Panc1 (cell line): ENCODE data around the gene TMEM187. TPM values are rescaled to one million over a fixed set of nuclear protein-coding genes. Genes with fewer than 3 reads are reported as not detected.

Experiments used
- ATAC-seq: fragments of 200-7000 bp; cut with Tn5 transposase; 2 replicates; pipeline ENCODE4 v1.9.1; 2020; ENCODE audit warnings: mild to moderate bottlenecking, moderate library complexity
- Bru-seq: library from RNA; stranded (reverse); fragments of 400-500 nt; gene quantifications from one replicate; lab custom pipeline; 2021; lab: Mats Ljungman, UMichigan
- BruChase-seq, 2 experiments: library from RNA; stranded (reverse); fragments of 400-500 nt; gene quantifications; one replicate each; lab custom pipeline; 2021; lab: Mats Ljungman, UMichigan
- BruUV-seq: library from RNA; stranded (reverse); fragments of 400-500 nt; replicated peaks from 2 replicates; lab custom pipeline; 2021; lab: Mats Ljungman, UMichigan
- CTCF ChIA-PET: fragments of 300-600 bp; sonication (Branson Sonifier 250); formaldehyde crosslinking; loops from one replicate; lab custom pipeline; 2022; ENCODE audit warnings: antibody characterized with exemption; lab: Charles Lee
- POLR2A ChIA-PET: fragments of 300-600 bp; sonication (Branson Sonifier 250); formaldehyde crosslinking; loops from one replicate; lab custom pipeline; 2022; ENCODE audit warnings: antibody characterized with exemption; lab: Charles Lee
- DNase-seq: peaks from one replicate; pipeline ENCODE4 v3.0.0-alpha.2; 2010; ENCODE audit warnings: low read depth, low spot score
- H3K27ac ChIP-seq: 2 replicates; pipeline ENCODE4 v1.5.1; 2011; ENCODE audit warnings: mild to moderate bottlenecking, low read length, inconsistent platforms
- H3K27me3 ChIP-seq: fragments of 200-500 bp; sonication (Bioruptor generic); 2 replicates; pipeline ENCODE4 v1.6.0; 2014; ENCODE audit warnings: low read length, inconsistent platforms; ENCODE audit not compliant: control insufficient read depth, insufficient read depth
- H3K36me3 ChIP-seq: fragments of 200-500 bp; sonication (Bioruptor generic); 2 replicates; pipeline ENCODE4 v1.5.1; 2014; ENCODE audit warnings: inconsistent platforms, mild to moderate bottlenecking, low read length, moderate library complexity; ENCODE audit not compliant: control insufficient read depth, insufficient read depth
- H3K4me1 ChIP-seq: 2 replicates; pipeline ENCODE4 v1.5.1; 2011; ENCODE audit warnings: inconsistent platforms, mild to moderate bottlenecking, low read length, moderate library complexity; ENCODE audit not compliant: control insufficient read depth, insufficient read depth
- H3K4me3 ChIP-seq, 2 experiments: 2 replicates each; pipeline ENCODE4 v1.5.1; 2011 to 2012; ENCODE audit warnings: low read depth in 2 of 2, low read length in 2 of 2, mild to moderate bottlenecking in 2 of 2, inconsistent platforms in 1 of 2, moderate library complexity in 1 of 2
- H3K9me3 ChIP-seq: fragments of 200-500 bp; sonication (Bioruptor generic); 2 replicates; pipeline ENCODE4 v1.5.1; 2014; ENCODE audit warnings: low read depth, mild to moderate bottlenecking, inconsistent platforms, low read length, moderate library complexity; ENCODE audit not compliant: control insufficient read depth, insufficient read depth
- CTCF ChIP-seq: fragments of 450-650 bp; IDR thresholded peaks from 2 replicates; pipeline ENCODE4 v1.5.1; 2017; ENCODE audit warnings: mild to moderate bottlenecking
- POLR2AphosphoS5 ChIP-seq: IDR thresholded peaks from 2 replicates; pipeline ENCODE4 v1.6.1; 2012; ENCODE audit warnings: mild to moderate bottlenecking, low read depth, low read length, moderate library complexity
- REST ChIP-seq, 2 experiments: IDR thresholded peaks; 2 replicates each; pipeline ENCODE4 v1.6.1; 2011 to 2012; ENCODE audit warnings: low read depth in 2 of 2, control low read depth in 1 of 2, low read length in 1 of 2, mild to moderate bottlenecking in 1 of 2, moderate library complexity in 1 of 2; ENCODE audit not compliant: insufficient read depth in 1 of 2
- SIN3A ChIP-seq: IDR thresholded peaks from 2 replicates; pipeline ENCODE4 v1.6.1; 2012; ENCODE audit warnings: low read depth, mild to moderate bottlenecking, low read length, moderate library complexity, borderline replicate concordance; ENCODE audit not compliant: insufficient read depth
- in situ Hi-C: cut with HindIII; loops from 2 replicates; pipeline ENCODE4 v1.10.0; 2016; ENCODE audit warnings: low sequenced_read_pairs, low pct_unique_long_range_greater_than_20kb
- intact Hi-C: fragments of 100-400 bp; cut with micrococcal nuclease; formaldehyde crosslinking; loops from one replicate; pipeline ENCODE4 v1.10.0; 2022; ENCODE audit not compliant: unreplicated experiment
- long read RNA-seq: library from polyadenylated mRNA; unstranded; transcript quantifications from one replicate; pipeline ENCODE4 v2.0.0, GENCODE V29; 2021; ENCODE audit not compliant: unreplicated experiment
- polyA plus RNA-seq: library from polyadenylated mRNA; unstranded; fragments of >200 nt; gene quantifications from one replicate; pipeline ENCODE4 v1.2.1, GENCODE V29; 2012; ENCODE audit warnings: missing spikeins; ENCODE audit not compliant: insufficient read length
- total RNA-seq: library from RNA; stranded (reverse); gene quantifications from one replicate; pipeline ENCODE4 v1.2.1, GENCODE V29; 2021; ENCODE audit not compliant: unreplicated experiment

Gene TMEM187
- total RNA-seq (15.7 TPM), Bru-seq, nascent RNA (percentile 55 among the genes with signal in this experiment), BruChase-seq, experiment 1, labeled RNA remaining after a 2-hour chase (percentile 65 among the genes with signal in this experiment), BruChase-seq, experiment 2, labeled RNA remaining after a 6-hour chase (percentile 63 among the genes with signal in this experiment)
- 19.7 TPM for polyA plus RNA-seq
- long read RNA-seq, transcript TMEM187-201 (2 exons, 1,880 nt), result major isoform, 19 of 26 reads
- long read RNA-seq, partial matches to known transcripts, result 5 of 26 reads
- long read RNA-seq, other reads (novel, unspliced or antisense), result 2 of 26 reads

GRCh38 chrX:153972368-153973126, at the start of gene TMEM187:
TMEM187 (plus strand) TSS chrX:153972754; CDS start chrX:153982063, 9,309 bp downstream.
- ChIA-PET POLR2A (no interaction called here), CTCF (no interaction called here)
- no TSS peak for BruUV-seq
- ATAC-seq, result peak; percentile 63
- peak within 1 kb of the TSS; percentile 95 to 98 for H3K4me3 ChIP-seq
- no peak for DNase-seq
- no peaks in the 10 kb centered on the region; the same call in 1 of the 2 replicates for H3K36me3 ChIP-seq
- in situ Hi-C loops (no loop called here), intact Hi-C loops (no loop called here)
- peak; percentile 33; the same call in 1 of the 2 replicates for TF ChIP-seq POLR2AphosphoS5
- TF ChIP-seq CTCF, result no peak
- TF ChIP-seq REST (IDR thresholded peaks at IDR 0.05; ENCODE audit: insufficient read depth in 1 of 2, low read depth in 2 of 2, low read length in 1 of 2), result no peak
- TF ChIP-seq SIN3A, result no peak
- H3K9me3 ChIP-seq, result no peaks in the 10 kb centered on the region
- H3K4me1 ChIP-seq, result peaks cover 26% of the 10 kb centered on the region
- H3K27ac ChIP-seq, result peak within 1 kb of the TSS; percentile 100
- H3K27me3 ChIP-seq, result no peaks in the 10 kb centered on the region

- no peaks in the 10 kb centered on the region for H3K27me3 ChIP-seq
- in situ Hi-C loops, result no loop called here
- BruUV-seq, result no TSS peak
- TF ChIP-seq POLR2AphosphoS5 (peak; percentile 36; the same call in 1 of the 2 replicates), SIN3A (no peak)
- H3K36me3 ChIP-seq, result no peaks in the 10 kb centered on the region; the same call in 1 of the 2 replicates
- H3K4me3 ChIP-seq, result 0 out of 4 replicates have a peak overlapping the region, but pooled peaks of 1 of the 2 experiments have one; percentile 4
- H3K4me1 ChIP-seq, result peaks cover 37% of the 10 kb centered on the region
- intact Hi-C loops, result loop anchor here (10.0 kb wide), 1 partner anchor 158 kb away; the partner anchor contains the start of gene PLXNB3
- H3K9me3 ChIP-seq, result no peaks in the 10 kb centered on the region
- CTCF ChIA-PET, result interaction anchor here (0.5 to 5.4 kb wide), 8 partner anchors 13 to 372 kb away, joined by 3 to 45 read pairs (median 4); partner anchors contain the start of gene TEX28
- DNase-seq, result no peak
- ATAC-seq, result 0 out of 2 replicates have a peak, but pooled peaks have one; percentile 19
- peak overlapping the region; percentile 99; the same call in 1 of the 2 replicates for H3K27ac ChIP-seq
- POLR2A ChIA-PET, result interaction anchor here (0.5 to 1.1 kb wide), 5 partner anchors 8 to 128 kb away, joined by 3 to 9 read pairs (median 4); partner anchors contain the start of gene RENBP
Measured at GRCh38 chrX:153922932-153923857, 49.4 kb upstream of the TMEM187 start.
